HG03045 (cell line): Measurements from ENCODE around the gene JTB.
A peak's percentile ranks its signal among the peaks of the same experiment; 100 is the strongest.

Source experiments
- ATAC-seq: cut with Tn5 transposase; IDR thresholded peaks from one replicate; pipeline ENCODE4 v1.9.1; 2021; ENCODE audit warnings: mild to moderate bottlenecking, moderate library complexity; ENCODE audit not compliant: unreplicated experiment

JTB gene

GRCh38 chr1:153956997-153957715, 20.3 kb downstream of the JTB start:
- no peak for ATAC-seq

- ATAC-seq = no peak
Observed at GRCh38 chr1:153954826-153955225, 22.6 kb downstream of the JTB start.

GRCh38 chr1:153953859-153954365, 23.6 kb downstream of the JTB start:
- no peak for ATAC-seq

GRCh38 chr1:153951801-153952200, 25.7 kb downstream of the JTB start:
- ATAC-seq = no peak

GRCh38 chr1:153951183-153951582, 26.3 kb downstream of the JTB start:
- ATAC-seq = no peak

- ATAC-seq = peak; percentile 56
Observed at GRCh38 chr1:153946622-153947241, 30.7 kb downstream of the JTB start, which contains the start of gene DENND4B. TSS of gene DENND4B (minus strand) at chr1:153946718. CDS start at chr1:153944374, 2,344 bp downstream.

- ATAC-seq = peak; percentile 70
Observed at GRCh38 chr1:153945795-153946621, 31.5 kb downstream of the JTB start.

GRCh38 chr1:153945131-153945794, 32.2 kb downstream of the JTB start:
- no peak for ATAC-seq

- ATAC-seq = no peak
Observed at GRCh38 chr1:153944827-153945117, 32.7 kb downstream of the JTB start.

GRCh38 chr1:153944005-153944826, 33.3 kb downstream of the JTB start:
- no peak for ATAC-seq

GRCh38 chr1:153942766-153943549, 34.5 kb downstream of the JTB start:
- no peak for ATAC-seq

- no peak for ATAC-seq
Observed at GRCh38 chr1:153941826-153942725, 35.4 kb downstream of the JTB start.

- no peak for ATAC-seq
Observed at GRCh38 chr1:153940756-153941155, 36.7 kb downstream of the JTB start.

GRCh38 chr1:153939476-153939875, 38.0 kb downstream of the JTB start:
- ATAC-seq = no peak

- no peak for ATAC-seq
Observed at GRCh38 chr1:153938996-153939395, 38.5 kb downstream of the JTB start.

GRCh38 chr1:153937331-153937730, 40.1 kb downstream of the JTB start:
- no peak for ATAC-seq

- no peak for ATAC-seq
Observed at GRCh38 chr1:153936011-153936802, 41.3 kb downstream of the JTB start.

GRCh38 chr1:153934746-153935145, 42.7 kb downstream of the JTB start:
- no peak for ATAC-seq
